Mucosa of descending colon (tissue), 3 donors: Measurements from ENCODE around the gene TM4SF20. TPM values are rescaled to one million over a fixed set of nuclear protein-coding genes. Genes with fewer than 3 reads are reported as not detected.

Experiments used
- ATAC-seq: fragments of 200-7000 bp; cut with Tn5 transposase; one replicate; pipeline ENCODE4 v1.9.1; 2020; ENCODE audit warnings: mild to moderate bottlenecking, moderate library complexity
- DNase-seq, 3 donors: peaks; one replicate each; pipeline ENCODE4 v3.0.0-alpha.2; 2020
- H3K36me3 ChIP-seq: fragments of 200-600 bp; one replicate; pipeline ENCODE4 v1.8.0; 2021; ENCODE audit warnings: low read depth, mild to moderate bottlenecking
- H3K4me1 ChIP-seq: fragments of 200-600 bp; one replicate; pipeline ENCODE4 v1.8.0; 2021; ENCODE audit warnings: low read depth, mild to moderate bottlenecking
- H3K4me3 ChIP-seq: fragments of 200-600 bp; one replicate; pipeline ENCODE4 v1.8.0; 2021; ENCODE audit warnings: mild to moderate bottlenecking
- H3K9me3 ChIP-seq: fragments of 200-600 bp; one replicate; pipeline ENCODE4 v1.8.0; 2021; ENCODE audit warnings: mild to moderate bottlenecking
- intact Hi-C, 2 donors: fragments of 100-400 bp; cut with DNase I in 1 of 2; cut with micrococcal nuclease in 1 of 2; formaldehyde crosslinking; loops; one replicate each; pipeline versions ENCODE4 v1.11.0 to v1.11.1; 2022; cut with DNase I, micrococcal nuclease
- total RNA-seq, 3 donors: library from RNA; stranded (reverse); fragmentation: NEBNext Ultra II Directional in 2 of 3; extraction: Animal tissue kit (Norgen Biotek cat#: 25700) in 2 of 3; gene quantifications; one replicate each; pipeline versions ENCODE4 v1.2.1 to v1.2.4, GENCODE V29; 2021 to 2023
- TF ChIP-seq, protein P1 (sequence below): fragments of 200-600 bp; IDR thresholded peaks from one replicate; pipeline ENCODE4 v1.8.0; 2022; ENCODE audit warnings: antibody characterized with exemption, mild to moderate bottlenecking
- donor health status: DM: no; HTN: no; CAD: no; lungs with moderate emphysema.
- donor health status: DM: no; HTN: no; CAD: no.
- donor health status: DM: no; HTN: yes; CAD: no.

Gene TM4SF20
- total RNA-seq, 3 donors from 2014 or later = 3.9 to 12.6 (median 9.1) TPM

DNA sequence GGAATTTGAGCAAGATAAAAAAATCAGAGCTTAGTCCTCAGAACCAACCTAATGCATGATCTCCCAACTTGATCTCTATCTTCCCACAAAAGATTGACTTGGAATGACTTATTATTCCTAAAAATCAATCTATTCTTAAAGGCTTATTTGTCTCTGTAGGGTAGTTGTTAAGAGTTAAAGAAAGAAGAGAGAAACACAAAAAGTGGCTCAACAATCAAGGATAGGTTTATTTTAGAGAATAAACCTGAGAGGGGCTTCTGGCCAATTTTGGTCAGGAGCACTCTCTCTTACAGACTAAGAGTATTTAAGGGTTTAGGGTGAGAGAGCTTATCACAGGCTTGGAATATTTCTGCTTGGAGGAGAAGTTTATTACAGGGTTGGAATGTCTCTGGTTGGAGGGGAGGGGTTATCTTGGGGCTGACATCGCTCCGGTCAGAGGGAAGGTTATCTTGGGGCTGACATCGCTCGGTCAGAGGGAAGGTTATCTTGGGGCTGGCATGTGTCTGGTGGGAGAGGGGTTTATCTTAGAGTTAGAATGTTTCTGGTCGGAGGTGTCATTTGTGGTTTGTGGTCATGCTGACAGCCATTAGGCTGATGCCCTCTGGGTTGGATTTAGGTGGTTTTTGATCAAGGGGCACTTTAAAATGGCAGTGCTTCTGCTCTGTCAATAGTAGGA lies 56.4 kb downstream of the TM4SF20 start:
- Histone ChIP-seq H3K36me3 (no peaks in the 10 kb centered on the region), H3K9me3 (no peaks in the 10 kb centered on the region), H3K4me1 (peaks cover 13% of the 10 kb centered on the region), H3K4me3 (no peak overlapping the region)
- DNase-seq (no peak), ATAC-seq (no peak)
- TF ChIP-seq, protein P1, sequence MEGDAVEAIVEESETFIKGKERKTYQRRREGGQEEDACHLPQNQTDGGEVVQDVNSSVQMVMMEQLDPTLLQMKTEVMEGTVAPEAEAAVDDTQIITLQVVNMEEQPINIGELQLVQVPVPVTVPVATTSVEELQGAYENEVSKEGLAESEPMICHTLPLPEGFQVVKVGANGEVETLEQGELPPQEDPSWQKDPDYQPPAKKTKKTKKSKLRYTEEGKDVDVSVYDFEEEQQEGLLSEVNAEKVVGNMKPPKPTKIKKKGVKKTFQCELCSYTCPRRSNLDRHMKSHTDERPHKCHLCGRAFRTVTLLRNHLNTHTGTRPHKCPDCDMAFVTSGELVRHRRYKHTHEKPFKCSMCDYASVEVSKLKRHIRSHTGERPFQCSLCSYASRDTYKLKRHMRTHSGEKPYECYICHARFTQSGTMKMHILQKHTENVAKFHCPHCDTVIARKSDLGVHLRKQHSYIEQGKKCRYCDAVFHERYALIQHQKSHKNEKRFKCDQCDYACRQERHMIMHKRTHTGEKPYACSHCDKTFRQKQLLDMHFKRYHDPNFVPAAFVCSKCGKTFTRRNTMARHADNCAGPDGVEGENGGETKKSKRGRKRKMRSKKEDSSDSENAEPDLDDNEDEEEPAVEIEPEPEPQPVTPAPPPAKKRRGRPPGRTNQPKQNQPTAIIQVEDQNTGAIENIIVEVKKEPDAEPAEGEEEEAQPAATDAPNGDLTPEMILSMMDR = no peak
- intact Hi-C loops = no loop called here

DNA sequence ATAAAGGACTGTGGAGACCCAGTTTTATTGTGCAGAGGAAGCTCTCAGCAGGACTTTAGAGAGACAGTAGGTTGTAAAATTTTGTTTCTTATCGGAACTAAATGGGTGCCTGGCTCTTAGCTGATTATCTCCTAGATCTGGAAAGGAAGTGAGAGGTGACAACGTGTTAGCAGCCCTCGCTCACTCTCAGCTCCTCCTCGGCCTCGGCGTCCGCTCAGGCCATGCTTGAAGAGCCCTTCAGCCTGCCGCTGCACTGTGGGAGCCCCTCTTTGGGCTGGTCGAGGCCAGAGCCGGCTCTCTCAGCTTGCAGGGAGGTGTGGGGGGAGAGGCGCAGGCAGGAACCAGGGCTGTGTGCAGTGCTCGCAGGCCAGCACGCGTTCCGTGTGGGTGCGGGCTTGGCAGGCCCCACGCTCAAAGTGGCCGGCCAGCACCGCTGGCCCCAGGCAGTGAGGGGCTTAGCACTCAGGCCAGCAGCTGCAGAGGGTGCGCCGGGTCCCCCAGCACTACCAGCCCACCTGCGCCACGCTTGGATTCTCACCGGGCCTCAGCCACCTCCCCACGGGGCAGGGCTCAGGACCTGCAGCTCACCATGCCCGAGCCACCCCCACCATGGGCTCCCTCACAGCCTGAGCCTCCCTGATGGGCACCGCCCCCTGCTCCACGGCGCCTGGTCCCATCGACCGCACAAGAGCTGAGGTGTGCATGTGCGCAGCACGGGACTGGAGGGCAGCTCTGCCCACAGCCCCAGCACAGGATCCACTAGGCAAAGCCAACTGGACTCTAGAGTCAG lies 58.6 kb downstream of the TM4SF20 start:
- ATAC-seq = no peak
- no peak for DNase-seq
- no peak overlapping the region for H3K4me3 ChIP-seq
- TF ChIP-seq, protein P1 = no peak
- H3K9me3 ChIP-seq = no peaks in the 10 kb centered on the region
- intact Hi-C loops = no loop called here
- H3K4me1 ChIP-seq = no peaks in the 10 kb centered on the region
- no peaks in the 10 kb centered on the region for H3K36me3 ChIP-seq

DNA sequence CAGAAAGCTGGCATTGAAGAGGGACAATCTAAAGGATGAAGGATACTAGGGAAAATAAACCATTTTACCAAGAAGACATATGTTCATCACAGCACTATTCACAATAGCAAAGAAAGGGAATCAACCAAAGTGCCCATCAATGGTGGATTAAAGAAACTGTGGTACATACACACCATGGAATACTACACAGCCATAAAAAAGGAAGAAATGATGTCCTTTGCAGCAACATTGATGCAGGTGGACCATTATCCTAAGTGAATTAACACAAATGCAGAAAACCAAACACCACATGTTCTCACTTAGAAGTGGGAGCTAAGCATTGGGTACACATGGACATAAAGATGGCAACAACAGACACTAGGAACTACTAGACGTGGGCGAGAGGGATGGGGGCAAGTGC lies 61.3 kb downstream of the TM4SF20 start:
- Histone ChIP-seq H3K4me1 (no peaks in the 10 kb centered on the region), H3K36me3 (no peaks in the 10 kb centered on the region), H3K9me3 (no peaks in the 10 kb centered on the region), H3K4me3 (no peak overlapping the region)
- intact Hi-C loops = no loop called here
- DNase-seq = no peak
- ATAC-seq = no peak
- TF ChIP-seq, protein P1 = no peak

DNA sequence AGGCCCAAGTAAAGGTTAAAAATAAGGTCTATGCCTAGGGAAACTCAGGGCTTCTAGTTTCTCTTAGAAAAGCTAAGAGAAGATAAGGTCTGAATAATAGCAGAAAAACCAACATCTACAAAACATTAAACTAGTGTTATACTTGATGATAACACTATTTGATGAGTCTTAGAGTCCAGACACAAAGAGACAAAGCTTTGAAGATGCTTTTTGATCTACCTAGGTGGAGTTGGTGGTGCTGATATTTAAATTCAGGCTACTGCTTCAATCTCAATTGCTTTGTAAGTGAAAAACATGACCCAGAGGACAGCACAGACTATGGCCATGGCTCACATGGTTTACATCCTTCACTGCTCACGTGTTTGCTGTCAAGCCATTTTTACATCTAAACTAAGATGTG lies 65.8 kb downstream of the TM4SF20 start:
- Histone ChIP-seq H3K4me1 (no peaks in the 10 kb centered on the region), H3K4me3 (no peak overlapping the region), H3K9me3 (no peaks in the 10 kb centered on the region), H3K36me3 (no peaks in the 10 kb centered on the region)
- TF ChIP-seq, protein P1 = no peak
- intact Hi-C loops = no loop called here
- no peak for DNase-seq
- ATAC-seq = no peak

DNA sequence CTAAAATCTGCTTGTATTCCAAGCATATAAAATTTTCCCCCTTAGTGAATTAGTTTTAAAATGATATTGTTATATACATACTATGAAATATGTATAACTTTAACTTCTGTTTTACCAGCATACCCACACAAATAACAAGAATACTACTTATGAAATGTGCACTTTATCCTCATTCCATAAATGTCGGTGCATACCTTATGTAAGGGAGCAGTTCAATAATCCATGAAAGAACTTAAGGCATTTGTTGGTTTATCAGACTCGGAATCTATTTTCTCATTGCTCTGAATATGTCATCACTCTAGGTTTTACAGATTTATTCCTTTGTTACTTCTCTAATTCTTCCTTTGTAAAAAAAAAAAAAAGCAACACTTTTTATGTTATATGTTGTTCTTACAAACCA lies 66.5 kb downstream of the TM4SF20 start:
- Histone ChIP-seq H3K36me3 (no peaks in the 10 kb centered on the region), H3K9me3 (no peaks in the 10 kb centered on the region), H3K4me1 (no peaks in the 10 kb centered on the region), H3K4me3 (no peak overlapping the region)
- ATAC-seq (no peak), DNase-seq (no peak)
- TF ChIP-seq, protein P1 = no peak
- intact Hi-C loops = no loop called here

Other genes starting within 250 kb of the TM4SF20 start
- 1 to 10 TPM in 2 of 3 donors, under 1 TPM in 1; 0.44 to 1.2 (median 1.1) TPM for gene COL4A4, start 215.1 kb downstream of the TM4SF20 start, total RNA-seq
- gene COL4A3, start 214.7 kb downstream of the TM4SF20 start, total RNA-seq = under 1 TPM; 0.16 to 0.36 (median 0.32) TPM
- gene MFF, start 54.1 kb downstream of the TM4SF20 start, total RNA-seq = 10 to 100 TPM; 73.3 to 80.2 (median 77.0) TPM
- not detected for gene SCYGR1, start 8.6 kb upstream of the TM4SF20 start, total RNA-seq
- gene AGFG1, start 92.8 kb upstream of the TM4SF20 start, total RNA-seq = 10 to 100 TPM; 69.2 to 76.3 (median 73.0) TPM
- not detected for gene SCYGR2, start 219.6 kb upstream of the TM4SF20 start, total RNA-seq
- gene SCYGR3, start 235.5 kb upstream of the TM4SF20 start, total RNA-seq = not detected
- gene SCYGR4, start 238.2 kb upstream of the TM4SF20 start, total RNA-seq = not detected